ENCODE measurements around the gene IRS1. TPM values are rescaled to one million over a fixed set of nuclear protein-coding genes. Genes with fewer than 3 reads are reported as not detected.
A peak's percentile ranks its signal among the peaks of the same experiment; 100 is the strongest.

Gene IRS1
- total and polyA plus RNA-seq, 3 experiments from 2014 or later, result 0.20 to 3.9 (median 3.6) TPM

DNA sequence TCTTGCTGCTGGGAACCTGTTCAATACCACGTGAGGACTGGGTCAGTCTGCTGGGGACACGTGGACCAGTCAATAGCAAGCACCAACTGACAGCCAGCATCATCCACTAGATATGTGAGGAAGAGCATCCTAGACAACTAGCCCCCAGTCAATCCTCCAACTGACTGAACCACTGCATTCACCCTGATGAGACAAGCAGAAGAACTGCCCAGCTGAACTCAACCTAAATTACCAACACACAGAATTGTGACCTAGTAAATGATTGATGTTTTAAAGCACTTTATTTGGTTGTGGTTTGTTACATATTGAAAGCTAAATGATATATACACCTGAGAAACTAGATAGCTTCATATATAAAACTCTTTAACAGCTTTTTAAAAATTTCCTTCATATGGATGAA, 15.7 kb downstream of the IRS1 start:
- Histone ChIP-seq H3K27me3 (ENCODE audit: insufficient read depth, low read length, poor library complexity, severe bottlenecking) (no peaks in the 10 kb centered on the region), H3K4me1 (ENCODE audit: insufficient read depth, low read length) (no peaks in the 10 kb centered on the region), H3K4me3 (ENCODE audit: low read length) (no peak overlapping the region), H3K9me3 (ENCODE audit: low read length) (no peaks in the 10 kb centered on the region), H3K27ac (ENCODE audit: low read depth, low read length) (no peak overlapping the region), H3K36me3 (ENCODE audit: insufficient read depth, low read length) (no peaks in the 10 kb centered on the region)
- Mint-ChIP-seq H3K4me3 (no peak overlapping the region), H3K9me3 (peaks cover 0 to 1% (median 0%) of the 10 kb centered on the region in 5 donors), H3K4me1 (no peaks in the 10 kb centered on the region), H3K27ac (no peak overlapping the region), H3K27me3 (peaks cover 0 to 4% of the 10 kb centered on the region in 2 donors), H3K36me3 (no peaks in the 10 kb centered on the region)
- ChIA-PET POLR2A (no interaction called here), CTCF (interaction anchor here (1.3 kb wide), 1 partner anchor 15 kb away, joined by 4 read pairs; no protein-coding TSS in a partner anchor)
- no peak for DNase-seq

DNA sequence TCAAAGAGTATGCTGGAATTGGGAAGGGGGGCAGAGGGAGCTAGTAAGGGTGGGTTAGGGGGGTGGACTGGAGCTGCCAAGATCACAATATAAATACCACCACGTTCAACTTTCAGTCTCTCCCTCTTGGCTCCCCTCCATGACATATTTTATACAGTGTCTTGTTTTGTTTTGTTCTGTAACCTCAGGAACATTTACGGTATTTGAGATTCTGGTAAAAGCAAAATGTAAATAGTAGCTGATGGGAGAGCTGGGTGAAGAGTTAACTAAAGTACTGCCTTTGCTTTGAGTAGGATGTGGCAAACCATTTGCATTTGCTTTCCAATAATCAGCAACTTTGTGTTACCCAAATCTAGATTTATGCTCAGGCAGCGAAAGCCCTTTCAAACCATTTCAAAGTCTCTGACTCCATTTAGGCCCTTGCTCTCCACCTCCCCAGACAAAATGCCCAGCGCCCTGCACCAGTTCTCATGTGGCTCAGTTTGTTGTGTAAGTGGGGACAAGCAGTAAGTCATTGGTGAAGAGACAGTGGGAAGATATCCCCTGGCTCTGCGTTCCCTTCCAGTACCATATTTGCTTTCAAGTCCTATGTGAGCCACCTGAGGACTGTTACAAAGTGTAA, 17.4 kb downstream of the IRS1 start:
- Mint-ChIP-seq H3K4me3 (no peak overlapping the region), H3K27ac (no peak overlapping the region), H3K27me3 (peaks cover 3 to 4% of the 10 kb centered on the region in 2 donors), H3K36me3 (no peaks in the 10 kb centered on the region), H3K4me1 (no peaks in the 10 kb centered on the region), H3K9me3 (peaks cover 0 to 1% (median 0%) of the 10 kb centered on the region in 5 donors)
- no peaks in the 10 kb centered on the region for H3K9me3 ChIP-seq (ENCODE audit: low read length)
- no peak overlapping the region for H3K27ac ChIP-seq (ENCODE audit: low read depth, low read length)
- no peaks in the 10 kb centered on the region for H3K36me3 ChIP-seq (ENCODE audit: insufficient read depth, low read length)
- POLR2A ChIA-PET, result no interaction called here
- no peak for DNase-seq
- no peaks in the 10 kb centered on the region for H3K4me1 ChIP-seq (ENCODE audit: insufficient read depth, low read length)
- CTCF ChIA-PET, result no interaction called here
- H3K4me3 ChIP-seq (ENCODE audit: low read length), result no peak overlapping the region
- H3K27me3 ChIP-seq (ENCODE audit: insufficient read depth, low read length, poor library complexity, severe bottlenecking), result no peaks in the 10 kb centered on the region

DNA sequence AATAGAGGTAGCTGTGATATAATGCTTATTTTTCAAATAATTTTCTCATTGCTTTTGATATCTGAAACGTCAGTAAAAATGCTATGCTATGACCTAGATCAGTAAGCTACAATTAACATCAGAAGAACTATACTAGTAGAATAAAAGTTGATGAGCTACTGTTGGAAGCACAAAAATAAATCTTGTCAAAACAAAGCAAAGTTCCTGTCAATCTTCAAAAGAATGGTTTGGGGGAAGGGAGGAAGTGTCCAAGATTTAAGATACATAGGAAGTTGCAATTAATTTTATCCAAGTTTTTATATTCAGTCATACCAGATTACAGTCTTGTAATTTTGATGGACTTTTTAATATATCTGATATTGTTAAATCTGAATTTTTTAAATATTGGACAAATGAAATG, 19.2 kb downstream of the IRS1 start:
- DNase-seq, result no peak
- ChIA-PET CTCF (no interaction called here), POLR2A (no interaction called here)
- Mint-ChIP-seq H3K4me1 (no peaks in the 10 kb centered on the region), H3K27me3 (peaks cover 3 to 4% of the 10 kb centered on the region in 2 donors), H3K36me3 (peaks cover 0 to 3% (median 0%) of the 10 kb centered on the region in 3 donors), H3K4me3 (no peak overlapping the region), H3K27ac (no peak overlapping the region), H3K9me3 (peaks cover 0 to 6% (median 0%) of the 10 kb centered on the region in 5 donors)
- no peaks in the 10 kb centered on the region for H3K36me3 ChIP-seq (ENCODE audit: insufficient read depth, low read length)
- H3K9me3 ChIP-seq (ENCODE audit: low read length), result no peaks in the 10 kb centered on the region
- H3K4me1 ChIP-seq (ENCODE audit: insufficient read depth, low read length), result no peaks in the 10 kb centered on the region
- H3K4me3 ChIP-seq (ENCODE audit: low read length), result no peak overlapping the region
- H3K27ac ChIP-seq (ENCODE audit: low read depth, low read length), result no peak overlapping the region
- H3K27me3 ChIP-seq (ENCODE audit: insufficient read depth, low read length, poor library complexity, severe bottlenecking), result no peaks in the 10 kb centered on the region

DNA sequence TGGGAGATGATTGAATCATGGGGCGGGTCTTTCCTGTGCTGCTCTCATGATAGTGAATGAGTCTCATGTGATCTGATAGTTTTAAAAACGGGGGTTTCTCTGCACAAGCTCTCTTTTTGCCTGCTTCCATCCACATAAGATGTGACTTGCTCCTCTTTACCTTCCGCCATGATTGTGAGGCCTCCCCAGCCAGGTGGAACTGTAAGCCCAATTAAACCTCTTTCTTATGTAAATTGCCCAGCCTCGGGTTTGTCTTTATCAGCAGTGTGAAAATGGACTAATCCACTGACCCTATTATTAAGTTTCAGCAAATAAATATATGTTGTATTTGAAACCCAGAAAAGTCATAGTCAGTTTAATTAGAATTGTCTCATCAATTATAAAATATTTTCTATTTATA, 22.0 kb downstream of the IRS1 start:
- ChIA-PET POLR2A (no interaction called here), CTCF (no interaction called here)
- Mint-ChIP-seq H3K36me3 (peaks cover 2 to 14% (median 4%) of the 10 kb centered on the region in 3 donors), H3K9me3 (peaks cover 0 to 12% (median 7%) of the 10 kb centered on the region in 5 donors), H3K27ac (no peak overlapping the region), H3K4me1 (peaks cover 11 to 17% (median 12%) of the 10 kb centered on the region in 3 donors), H3K4me3 (no peak overlapping the region), H3K27me3 (peaks cover 3 to 8% of the 10 kb centered on the region in 2 donors)
- no peaks in the 10 kb centered on the region for H3K9me3 ChIP-seq (ENCODE audit: low read length)
- no peaks in the 10 kb centered on the region for H3K36me3 ChIP-seq (ENCODE audit: insufficient read depth, low read length)
- peaks cover 12% of the 10 kb centered on the region for H3K4me1 ChIP-seq (ENCODE audit: insufficient read depth, low read length)
- H3K27me3 ChIP-seq (ENCODE audit: insufficient read depth, low read length, poor library complexity, severe bottlenecking), result no peaks in the 10 kb centered on the region
- H3K4me3 ChIP-seq (ENCODE audit: low read length), result no peak overlapping the region
- H3K27ac ChIP-seq (ENCODE audit: low read depth, low read length), result no peak overlapping the region
- DNase-seq, result no peak

DNA sequence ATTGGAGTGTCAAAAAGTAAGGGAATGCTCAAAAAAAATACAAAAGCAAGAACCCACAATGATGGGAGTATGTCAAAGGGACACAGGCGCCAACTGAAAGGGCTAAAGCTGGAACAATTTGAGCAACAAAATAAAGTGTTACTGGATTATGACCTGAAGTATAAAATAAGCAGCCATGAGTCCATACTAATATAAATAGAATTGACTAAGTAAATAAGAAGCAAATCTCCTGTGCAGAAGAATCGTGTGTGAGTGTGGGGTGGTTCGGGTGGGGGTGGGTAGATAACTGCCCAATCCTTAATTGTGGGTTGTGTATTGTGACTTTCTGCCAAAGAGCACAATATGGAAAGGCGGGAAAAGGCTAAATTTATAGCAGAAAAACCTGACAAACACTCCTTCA, 23.5 kb downstream of the IRS1 start:
- CTCF ChIA-PET, result no interaction called here
- no peak overlapping the region for H3K4me3 Mint-ChIP-seq

DNA sequence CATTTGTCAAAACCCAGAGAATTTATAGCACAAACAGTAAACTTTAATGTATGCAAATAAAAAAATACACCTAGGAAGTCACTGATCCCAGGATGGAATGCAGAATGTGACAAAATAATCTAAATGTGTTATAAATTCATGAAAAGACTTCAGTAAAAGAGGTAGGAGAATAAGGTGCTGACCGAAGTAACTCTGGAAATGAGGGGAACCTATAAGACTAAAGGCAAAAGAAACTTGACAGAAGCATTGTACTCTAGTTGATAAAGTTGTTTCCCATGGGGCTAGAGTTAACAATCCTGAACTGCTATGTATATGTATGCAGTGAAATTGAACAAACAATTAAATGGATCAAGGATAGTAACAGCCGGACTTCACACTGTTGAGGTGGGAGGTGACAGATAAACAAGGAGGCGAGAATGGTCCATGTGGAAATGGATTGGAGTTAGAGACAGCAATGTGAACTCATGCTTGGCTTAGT, 24.5 kb downstream of the IRS1 start:
- ChIA-PET POLR2A (no interaction called here), CTCF (no interaction called here)
- no peak overlapping the region for H3K4me3 Mint-ChIP-seq

More for the DNA sequence above, 23.5 kb downstream of the IRS1 start:
- no peaks in the 10 kb centered on the region for H3K27me3 ChIP-seq (ENCODE audit: insufficient read depth, low read length, poor library complexity, severe bottlenecking)
- peaks cover 2 to 14% (median 4%) of the 10 kb centered on the region in 3 donors for H3K36me3 Mint-ChIP-seq
- H3K36me3 ChIP-seq (ENCODE audit: insufficient read depth, low read length), result no peaks in the 10 kb centered on the region
- no peak overlapping the region for H3K4me3 ChIP-seq (ENCODE audit: low read length)
- H3K4me1 ChIP-seq (ENCODE audit: insufficient read depth, low read length), result peaks cover 20% of the 10 kb centered on the region
- H3K4me1 Mint-ChIP-seq, result peaks cover 19 to 28% (median 21%) of the 10 kb centered on the region in 3 donors
- no peaks in the 10 kb centered on the region for H3K9me3 ChIP-seq (ENCODE audit: low read length)
- no peak for DNase-seq
- peaks cover 3 to 8% of the 10 kb centered on the region in 2 donors for H3K27me3 Mint-ChIP-seq
- H3K27ac ChIP-seq (ENCODE audit: low read depth, low read length), result no peak overlapping the region
- peaks cover 0 to 12% (median 7%) of the 10 kb centered on the region in 5 donors for H3K9me3 Mint-ChIP-seq
- no peak overlapping the region for H3K27ac Mint-ChIP-seq
- POLR2A ChIA-PET, result no interaction called here

DNA sequence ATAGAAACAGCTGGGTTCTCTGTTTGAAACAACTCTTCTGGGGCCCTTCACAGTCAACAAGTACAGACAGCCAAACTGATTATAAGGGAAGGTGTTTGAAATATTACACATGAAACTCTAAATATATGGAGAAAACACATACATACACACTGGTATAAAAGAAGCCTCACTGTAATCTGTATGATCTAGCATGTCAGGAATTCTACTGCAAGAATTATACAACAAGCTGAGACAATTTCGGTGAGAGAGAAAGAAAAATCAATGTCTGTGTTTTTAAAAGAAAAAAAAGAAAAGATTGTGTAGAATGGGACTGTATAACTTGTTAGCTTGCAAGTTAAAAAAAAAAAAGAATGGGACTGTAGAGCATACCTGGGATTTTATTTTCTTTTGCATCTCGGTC, 26.3 kb downstream of the IRS1 start:
- no peak overlapping the region for H3K27ac ChIP-seq (ENCODE audit: low read depth, low read length)
- POLR2A ChIA-PET, result no interaction called here
- CTCF ChIA-PET, result interaction anchor here (1.2 to 1.4 kb wide), 2 partner anchors 25 to 62 kb away, joined by 3 to 5 read pairs; partner anchors contain the start of gene RHBDD1
- peaks cover 2 to 14% (median 4%) of the 10 kb centered on the region in 3 donors for H3K36me3 Mint-ChIP-seq
- DNase-seq, result no peak
- H3K36me3 ChIP-seq (ENCODE audit: insufficient read depth, low read length), result no peaks in the 10 kb centered on the region
- H3K27me3 Mint-ChIP-seq, result peaks cover 1 to 4% of the 10 kb centered on the region in 2 donors
- no peaks in the 10 kb centered on the region for H3K9me3 ChIP-seq (ENCODE audit: low read length)
- peak overlapping the region in 1 of 8 donors; percentile 10 for H3K27ac Mint-ChIP-seq
- H3K27me3 ChIP-seq (ENCODE audit: insufficient read depth, low read length, poor library complexity, severe bottlenecking), result no peaks in the 10 kb centered on the region
- peaks cover 20% of the 10 kb centered on the region for H3K4me1 ChIP-seq (ENCODE audit: insufficient read depth, low read length)
- peaks cover 19 to 29% (median 21%) of the 10 kb centered on the region in 3 donors for H3K4me1 Mint-ChIP-seq
- H3K4me3 ChIP-seq (ENCODE audit: low read length), result no peak overlapping the region
- peak overlapping the region in 1 of 7 donors; percentile 37 for H3K4me3 Mint-ChIP-seq
- H3K9me3 Mint-ChIP-seq, result peaks cover 0 to 12% (median 7%) of the 10 kb centered on the region in 5 donors

More for the DNA sequence above, 24.5 kb downstream of the IRS1 start:
- no peak for DNase-seq
- Histone ChIP-seq H3K4me1 (ENCODE audit: insufficient read depth, low read length) (peaks cover 20% of the 10 kb centered on the region), H3K9me3 (ENCODE audit: low read length) (no peaks in the 10 kb centered on the region), H3K27me3 (ENCODE audit: insufficient read depth, low read length, poor library complexity, severe bottlenecking) (no peaks in the 10 kb centered on the region), H3K36me3 (ENCODE audit: insufficient read depth, low read length) (no peaks in the 10 kb centered on the region), H3K4me3 (ENCODE audit: low read length) (no peak overlapping the region), H3K27ac (ENCODE audit: low read depth, low read length) (no peak overlapping the region)
- H3K9me3 Mint-ChIP-seq, result peaks cover 0 to 12% (median 7%) of the 10 kb centered on the region in 5 donors
- no peak overlapping the region for H3K27ac Mint-ChIP-seq
- peaks cover 2 to 14% (median 4%) of the 10 kb centered on the region in 3 donors for H3K36me3 Mint-ChIP-seq
- H3K27me3 Mint-ChIP-seq, result peaks cover 3 to 8% of the 10 kb centered on the region in 2 donors
- H3K4me1 Mint-ChIP-seq, result peaks cover 19 to 29% (median 21%) of the 10 kb centered on the region in 3 donors

Data from CD8-positive, alpha-beta memory T cell (primary cell).